ENCODE measurements around the gene TRIM44. TPM values are rescaled to one million over a fixed set of nuclear protein-coding genes. Genes with fewer than 3 reads are reported as not detected.

The TRIM44 gene
- polyA plus RNA-seq, 1 donor (not counting 4 experiments of a cell fraction or from before 2014, with no cell fraction given): 48.3 TPM

- H3K4me3 ChIP-seq (ENCODE audit: control insufficient read depth in 2 of 3, extremely low read depth in 1 of 3, insufficient read depth in 2 of 3, low read depth in 1 of 3, low read length in 3 of 3): no peak overlapping the region
- no peak overlapping the region for H2AFZ ChIP-seq (ENCODE audit: control insufficient read depth, low read length)
- no peak for DNase-seq (ENCODE audit: low read depth, low spot score)
- H3K4me2 ChIP-seq (ENCODE audit: control insufficient read depth, extremely low read depth, insufficient read depth, low read depth, low read length): no peak overlapping the region
- H3K36me3 ChIP-seq (ENCODE audit: control insufficient read depth in 2 of 2, extremely low read depth in 1 of 2, insufficient read depth in 2 of 2, low read length in 2 of 2): no peaks in the 10 kb centered on the region
- dilution Hi-C loops (cut with MboI; ENCODE audit: extremely low pct_ligation_motif_present, low sequenced_read_pairs): no loop called here
- H3K27me3 ChIP-seq (ENCODE audit: control insufficient read depth, extremely low read depth, insufficient read depth, low read length): no peaks in the 10 kb centered on the region
- no peak overlapping the region for H3K9ac ChIP-seq (ENCODE audit: control insufficient read depth, extremely low read depth, insufficient read depth, low read length)
- H3K9me1 ChIP-seq (ENCODE audit: control insufficient read depth, extremely low read depth, insufficient read depth, low read length): no peaks in the 10 kb centered on the region
- no peak for FAIRE-seq
- no peaks in the 10 kb centered on the region for H3K9me3 ChIP-seq (ENCODE audit: control insufficient read depth, low read depth, low read length)
- H3K4me1 ChIP-seq (ENCODE audit: control insufficient read depth, extremely low read depth, insufficient read depth, low read length): peaks cover 24% of the 10 kb centered on the region
- no peaks in the 10 kb centered on the region for H3K79me2 ChIP-seq (ENCODE audit: control insufficient read depth, insufficient read depth, low read length)
- H4K20me1 ChIP-seq (ENCODE audit: control insufficient read depth, extremely low read depth, insufficient read depth, low read length): no peaks in the 10 kb centered on the region
- TF ChIP-seq EZH2 (IDR thresholded peaks at IDR 0.05; ENCODE audit: low read length) (no peak), CTCF (optimal IDR thresholded peaks at IDR 0.05 in 1 of 3, IDR thresholded peaks at IDR 0.05 in 1 of 3, conservative IDR thresholded peaks at IDR 0.05 in 1 of 3; ENCODE audit: extremely low read depth in 1 of 3, insufficient read depth in 2 of 3, low read length in 3 of 3) (no peak)
- no peak overlapping the region for H3K27ac ChIP-seq (ENCODE audit: control insufficient read depth, insufficient read depth, low read length)
Measured at GRCh38 chr11:35632301-35632700, 30.3 kb upstream of the TRIM44 start.

GRCh38 chr11:35633827-35634423 is 28.6 kb upstream of the TRIM44 start:
- H3K79me2 ChIP-seq (ENCODE audit: control insufficient read depth, insufficient read depth, low read length): no peaks in the 10 kb centered on the region
- H3K4me3 ChIP-seq (ENCODE audit: control insufficient read depth in 2 of 3, extremely low read depth in 1 of 3, insufficient read depth in 2 of 3, low read depth in 1 of 3, low read length in 3 of 3): no peak overlapping the region
- FAIRE-seq (no peak), DNase-seq (ENCODE audit: low read depth, low spot score) (no peak)
- TF ChIP-seq EZH2 (IDR thresholded peaks at IDR 0.05; ENCODE audit: low read length) (no peak), CTCF (optimal IDR thresholded peaks at IDR 0.05 in 1 of 3, IDR thresholded peaks at IDR 0.05 in 1 of 3, conservative IDR thresholded peaks at IDR 0.05 in 1 of 3; ENCODE audit: extremely low read depth in 1 of 3, insufficient read depth in 2 of 3, low read length in 3 of 3) (no peak)
- H4K20me1 ChIP-seq (ENCODE audit: control insufficient read depth, extremely low read depth, insufficient read depth, low read length): no peaks in the 10 kb centered on the region
- H3K4me1 ChIP-seq (ENCODE audit: control insufficient read depth, extremely low read depth, insufficient read depth, low read length): peaks cover 20% of the 10 kb centered on the region
- H3K27me3 ChIP-seq (ENCODE audit: control insufficient read depth, extremely low read depth, insufficient read depth, low read length): no peaks in the 10 kb centered on the region
- H3K9me1 ChIP-seq (ENCODE audit: control insufficient read depth, extremely low read depth, insufficient read depth, low read length): no peaks in the 10 kb centered on the region
- H2AFZ ChIP-seq (ENCODE audit: control insufficient read depth, low read length): no peak overlapping the region
- no peak overlapping the region for H3K4me2 ChIP-seq (ENCODE audit: control insufficient read depth, extremely low read depth, insufficient read depth, low read depth, low read length)
- no peak overlapping the region for H3K27ac ChIP-seq (ENCODE audit: control insufficient read depth, insufficient read depth, low read length)
- H3K9me3 ChIP-seq (ENCODE audit: control insufficient read depth, low read depth, low read length): no peaks in the 10 kb centered on the region
- no peaks in the 10 kb centered on the region for H3K36me3 ChIP-seq (ENCODE audit: control insufficient read depth in 2 of 2, extremely low read depth in 1 of 2, insufficient read depth in 2 of 2, low read length in 2 of 2)
- dilution Hi-C loops (cut with MboI; ENCODE audit: extremely low pct_ligation_motif_present, low sequenced_read_pairs): no loop called here
- H3K9ac ChIP-seq (ENCODE audit: control insufficient read depth, extremely low read depth, insufficient read depth, low read length): no peak overlapping the region
